Keratinocyte (primary cell): Measurements from ENCODE around the gene MRPS5.

Experiments used
- CTCF ChIP-seq, 3 experiments: IDR thresholded peaks in 1 of 3; conservative IDR thresholded peaks in 1 of 3; optimal IDR thresholded peaks in 1 of 3; 2 replicates in 2 of 3; 3 replicates in 1 of 3; pipeline versions ENCODE3 to v1.5.1; 2011; ENCODE audit warnings: low read length in 3 of 3, mild to moderate bottlenecking in 3 of 3, moderate library complexity in 2 of 3, control low read depth in 1 of 3, inconsistent platforms in 1 of 3; ENCODE audit not compliant: insufficient read depth in 2 of 3; ENCODE audit errors: extremely low read depth in 1 of 3
- EZH2 ChIP-seq: IDR thresholded peaks from one replicate; pipeline ENCODE4 v1.6.1; 2012; ENCODE audit warnings: inconsistent platforms, mild to moderate bottlenecking, low read length, moderate library complexity

- TF ChIP-seq CTCF (optimal IDR thresholded peaks at IDR 0.05 in 1 of 3, IDR thresholded peaks at IDR 0.05 in 1 of 3, conservative IDR thresholded peaks at IDR 0.05 in 1 of 3; ENCODE audit: extremely low read depth in 1 of 3, insufficient read depth in 2 of 3, low read length in 3 of 3): no peak
- TF ChIP-seq EZH2: no peak
Observed at GRCh38 chr2:95056044-95056443, 65.6 kb downstream of the MRPS5 start.
